HG03565 (cell line): ENCODE results near the gene FUOM.

Experiments used
- ATAC-seq: cut with Tn5 transposase; IDR thresholded peaks from one replicate; pipeline ENCODE4 v1.9.1; 2021; ENCODE audit warnings: mild to moderate bottlenecking, moderate library complexity; ENCODE audit not compliant: unreplicated experiment

Gene FUOM, protein sequence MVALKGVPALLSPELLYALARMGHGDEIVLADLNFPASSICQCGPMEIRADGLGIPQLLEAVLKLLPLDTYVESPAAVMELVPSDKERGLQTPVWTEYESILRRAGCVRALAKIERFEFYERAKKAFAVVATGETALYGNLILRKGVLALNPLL

GRCh38 chr10:133357285-133358161 lies at the start of gene FUOM:
TSS of gene FUOM (minus strand) at chr10:133358019. CDS start at chr10:133358007, 12 bp downstream.
- peak; percentile 56 for ATAC-seq

DNA sequence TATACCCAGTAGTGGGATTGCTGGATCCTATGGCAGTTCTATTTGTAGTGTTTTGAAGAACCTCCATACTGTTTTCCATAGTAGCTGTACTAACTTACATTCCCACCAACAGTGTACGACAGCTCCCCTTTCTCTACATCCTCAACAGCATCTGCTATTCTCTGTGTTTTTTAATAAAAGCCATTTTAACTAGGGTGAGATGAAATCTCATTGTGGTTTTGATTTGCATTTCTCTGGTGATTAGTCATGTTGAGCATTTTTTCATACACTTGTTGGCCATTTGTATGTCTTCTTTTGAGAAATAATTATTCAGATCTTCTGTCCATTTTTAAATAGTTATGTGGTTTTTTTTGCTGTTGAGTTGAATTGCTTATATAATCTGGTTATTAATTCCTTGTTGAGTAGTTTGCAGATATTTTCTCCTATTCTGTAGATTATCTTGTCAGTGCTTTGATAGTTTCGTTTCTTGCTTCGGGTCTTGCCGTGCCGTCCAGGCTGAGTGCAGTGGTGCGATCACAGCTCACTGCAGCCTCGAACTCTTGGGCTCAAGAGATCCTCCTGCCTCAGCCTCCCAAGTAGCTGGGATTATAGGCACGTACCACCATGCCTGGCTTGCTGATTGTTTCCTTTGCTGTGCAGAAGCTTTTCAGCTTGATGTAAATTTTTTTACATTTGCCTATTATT lies 48.2 kb upstream of the FUOM start:
- peak; percentile 58 for ATAC-seq

DNA sequence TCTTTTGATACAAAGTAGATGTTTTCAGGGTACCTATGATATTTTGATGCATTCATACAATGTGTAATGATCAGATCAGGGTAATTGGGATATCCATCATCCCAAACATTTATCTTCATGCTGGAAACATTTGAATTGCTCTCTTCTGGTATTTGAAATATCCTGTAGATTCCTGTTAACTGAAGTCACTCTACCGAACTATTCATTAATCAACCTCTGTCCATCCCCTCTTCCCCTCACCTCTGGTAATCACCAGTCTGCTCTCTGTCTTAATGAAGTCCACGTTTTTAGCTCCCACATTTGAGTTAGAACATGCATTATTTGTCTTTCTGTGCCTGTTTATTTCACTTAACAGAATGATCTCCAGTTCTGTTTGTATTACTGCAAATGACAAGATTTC lies 47.5 kb upstream of the FUOM start:
- no peak for ATAC-seq

DNA sequence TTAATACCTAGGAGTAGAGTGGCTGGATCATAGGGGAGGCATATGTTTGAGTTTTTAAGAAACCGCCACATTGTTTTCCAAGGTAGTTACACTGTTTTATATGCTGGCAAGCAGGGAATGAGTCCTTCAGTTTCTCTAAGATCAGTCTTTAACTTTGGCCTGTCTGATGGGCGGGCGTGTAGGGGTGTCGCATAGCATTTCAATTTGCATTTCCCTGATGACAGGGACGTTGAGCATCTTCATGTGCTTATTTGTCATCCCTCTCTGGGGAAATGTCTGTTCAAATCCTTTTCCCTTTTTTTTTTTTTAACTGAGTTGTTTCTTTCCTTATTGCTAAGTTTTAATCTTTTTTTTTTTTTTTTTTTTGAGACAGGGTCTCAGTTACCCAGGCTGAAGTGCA lies 46.0 kb upstream of the FUOM start:
- no peak for ATAC-seq

GRCh38 chr10:133403359-133403758 lies 45.5 kb upstream of the FUOM start:
- ATAC-seq, result no peak

- ATAC-seq, result no peak
These were observed 44.3 kb upstream of the FUOM start for GRCh38 chr10:133401981-133402725.

GRCh38 chr10:133401500-133401899 lies 43.7 kb upstream of the FUOM start:
- no peak for ATAC-seq

DNA sequence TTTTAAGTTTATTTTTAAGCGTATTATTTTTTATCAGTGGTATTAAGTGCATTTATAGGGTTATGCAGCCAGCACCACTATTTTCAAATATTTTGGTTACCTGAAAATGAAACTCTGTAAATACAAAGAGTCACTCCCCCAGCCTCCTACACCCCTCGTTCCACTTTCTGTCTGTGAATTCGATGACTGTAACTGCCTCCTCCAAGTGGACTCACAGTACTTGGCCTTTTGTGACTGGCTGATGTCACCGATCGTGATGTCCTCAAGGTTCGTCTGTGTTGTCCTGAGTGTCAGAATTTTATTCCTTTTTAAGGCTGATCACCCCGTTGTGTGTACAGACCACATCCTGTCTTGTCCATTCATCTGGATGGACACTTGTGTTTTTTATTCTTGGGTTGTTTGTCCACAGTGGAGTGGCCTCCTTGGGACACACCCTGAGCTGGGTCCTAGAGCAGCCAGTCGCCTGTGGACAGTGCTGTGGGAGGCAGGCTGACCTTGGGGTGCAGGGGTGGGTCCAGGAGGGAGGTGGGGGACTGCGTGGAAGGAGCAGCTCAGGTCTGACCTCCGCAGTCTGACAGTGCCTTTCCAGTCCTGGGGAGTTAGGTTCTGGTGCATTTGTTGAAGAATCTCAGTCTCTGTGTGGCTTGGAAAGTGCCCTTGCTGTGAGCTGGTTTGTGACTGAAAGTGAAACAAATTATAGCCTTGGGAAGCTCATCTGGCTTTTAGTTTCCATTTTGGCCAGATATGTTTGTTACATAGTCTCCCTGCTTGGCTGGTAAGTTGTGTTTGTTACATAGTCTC lies 43.0 kb upstream of the FUOM start:
- peak; percentile 39 for ATAC-seq

DNA sequence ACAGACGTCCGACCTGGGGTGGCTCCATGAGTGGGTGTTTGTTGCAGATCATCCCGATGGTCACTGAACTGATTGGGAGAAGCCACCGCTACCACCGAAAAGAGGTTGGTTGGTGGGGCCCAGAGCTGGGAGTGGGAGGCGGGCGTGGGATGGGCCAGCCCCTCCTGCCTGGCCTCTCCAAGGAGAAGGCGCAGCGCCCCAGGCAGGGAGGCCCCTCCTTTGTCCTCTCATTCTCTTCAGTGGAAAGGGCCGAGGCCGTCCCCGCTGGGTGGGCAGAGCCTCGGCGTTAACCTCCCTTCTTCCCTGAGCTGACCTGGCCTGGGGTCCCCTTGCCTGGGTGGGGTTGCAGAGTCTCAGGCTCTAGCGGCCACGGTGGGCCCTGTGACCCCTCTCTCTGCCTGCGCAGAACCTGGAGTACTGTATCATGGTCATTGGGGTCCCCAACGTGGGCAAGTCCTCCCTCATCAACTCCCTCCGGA lies 41.3 kb upstream of the FUOM start:
- ATAC-seq, result no peak

- no peak for ATAC-seq
These were observed 40.1 kb upstream of the FUOM start for GRCh38 chr10:133397938-133398337.

DNA sequence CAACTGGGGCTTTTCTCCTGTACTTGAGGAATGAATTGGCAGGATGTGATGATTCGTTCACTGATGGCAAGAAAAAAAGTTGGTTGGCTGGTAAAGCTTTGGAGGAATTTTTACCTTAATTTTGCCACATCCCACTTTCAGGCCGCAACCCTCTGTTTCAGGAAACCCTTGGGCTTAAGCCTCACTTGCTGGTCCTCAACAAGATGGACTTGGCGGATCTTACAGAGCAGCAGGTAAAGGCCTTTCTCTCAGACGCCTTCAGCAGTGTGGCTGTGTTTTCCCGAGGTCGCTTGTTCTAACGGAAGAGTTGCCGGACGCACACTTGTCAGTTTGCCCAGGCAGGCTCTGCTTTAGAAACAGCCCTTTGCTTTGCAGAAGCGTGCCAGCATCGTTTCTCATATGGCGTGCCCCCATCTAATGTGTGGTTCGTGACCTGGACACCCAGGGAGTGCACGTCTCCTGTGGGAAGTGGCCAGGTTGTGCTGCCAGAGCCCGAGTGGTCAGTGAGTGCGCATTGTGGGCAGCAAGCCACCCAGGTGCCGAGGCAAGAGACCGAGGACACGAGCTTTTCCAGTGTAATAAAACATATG lies 38.3 kb upstream of the FUOM start:
- ATAC-seq, result no peak

GRCh38 chr10:133394801-133395221 lies 37.0 kb upstream of the FUOM start:
- no peak for ATAC-seq

DNA sequence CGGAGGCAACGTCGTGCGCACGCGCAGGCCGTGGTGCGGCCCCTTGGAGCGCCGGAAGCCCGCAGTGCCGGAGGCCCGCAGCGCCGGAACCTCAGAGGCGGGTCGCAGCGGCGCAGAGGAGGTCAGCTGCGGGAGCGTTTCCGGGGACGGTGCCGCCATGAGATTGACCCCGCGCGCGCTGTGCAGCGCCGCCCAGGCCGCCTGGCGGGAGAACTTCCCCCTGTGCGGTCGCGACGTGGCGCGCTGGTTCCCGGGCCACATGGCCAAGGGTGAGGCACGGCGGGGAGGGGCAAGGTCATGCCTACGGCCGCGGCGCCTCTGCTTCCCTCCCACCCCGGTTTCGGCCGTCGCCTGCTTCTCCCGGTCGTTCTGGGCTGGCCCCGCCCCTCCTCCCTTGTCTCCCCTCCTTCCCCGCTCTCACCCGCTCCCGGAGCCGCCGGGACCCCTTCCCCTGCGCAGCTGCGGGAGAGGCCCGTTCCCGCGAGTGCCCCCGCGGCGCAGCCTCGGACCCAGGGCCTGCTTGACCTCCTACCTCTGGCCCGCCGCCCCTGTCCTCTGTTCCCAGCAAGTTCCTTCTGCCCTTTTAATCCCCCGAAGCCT lies 36.3 kb upstream of the FUOM start, which contains the start of gene MTG1:
Gene MTG1 (plus strand): TSS at position 94 of the 600 bp plus-strand sequence. CDS start 64 bp downstream, at position 158.
- ATAC-seq, result peak; percentile 61

- no peak for ATAC-seq
These were observed 35.7 kb upstream of the FUOM start for GRCh38 chr10:133393401-133394063.

- no peak for ATAC-seq
These were observed 34.1 kb upstream of the FUOM start for GRCh38 chr10:133391761-133392518.

DNA sequence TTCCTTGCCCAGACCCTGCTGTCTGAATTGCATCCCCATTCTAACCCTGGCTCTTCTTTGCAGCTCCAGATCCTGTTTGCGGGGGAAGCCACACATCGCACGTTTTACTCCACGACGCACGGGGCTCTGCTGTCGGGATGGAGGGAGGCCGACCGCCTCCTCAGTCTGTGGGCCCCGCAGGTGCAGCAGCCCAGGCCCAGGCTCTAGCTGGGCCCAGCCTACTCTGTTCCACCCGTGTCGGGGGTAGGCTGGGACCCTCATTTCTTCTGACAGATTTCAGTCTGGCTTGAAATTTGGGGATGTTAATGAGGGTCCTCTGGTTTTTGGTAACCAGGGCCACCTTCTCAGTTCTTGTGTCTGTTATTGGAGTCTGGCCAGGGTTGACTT lies 33.4 kb upstream of the FUOM start:
- ATAC-seq, result no peak

GRCh38 chr10:133390597-133391248 lies 32.9 kb upstream of the FUOM start:
- no peak for ATAC-seq
